T-helper 1 cell treated with Interleukin-12 subunit alpha and Interleukin-12 subunit beta and Interleukin-4 antibody, amounts not matched to agents 30 μg/mL and 1 μg/mL, for 36 hours (primary cell): ENCODE measurements around the gene FANCE.
"Not testable (repeated sequence)": the region's sequence is repeated elsewhere in the genome, so short reads cannot be mapped to it uniquely, and the experiment has no call there.

Experiments used
- H3K27ac Mint-ChIP-seq: one replicate; pipeline ENCODE4 v1.8.0; 2021; ENCODE audit warnings: mild to moderate bottlenecking, mixed read lengths
- H3K27me3 Mint-ChIP-seq: one replicate; pipeline ENCODE4 v1.8.0; 2021; ENCODE audit warnings: low read depth, mixed read lengths
- H3K36me3 Mint-ChIP-seq: one replicate; pipeline ENCODE4 v1.8.0; 2021; ENCODE audit warnings: low read depth, mixed read lengths
- H3K4me1 Mint-ChIP-seq: one replicate; pipeline ENCODE4 v1.8.0; 2021; ENCODE audit warnings: low read depth, mixed read lengths
- H3K4me3 Mint-ChIP-seq: one replicate; pipeline ENCODE4 v1.8.0; 2021; ENCODE audit warnings: mild to moderate bottlenecking, moderate library complexity, mixed read lengths
- H3K9me3 Mint-ChIP-seq: one replicate; pipeline ENCODE4 v1.8.0; 2021; ENCODE audit warnings: mixed read lengths

The FANCE gene

GRCh38 chr6:35419961-35420360, 32.2 kb upstream of the FANCE start:
- Mint-ChIP-seq H3K9me3 (no peaks in the 10 kb centered on the region), H3K4me3 (no peak overlapping the region), H3K27me3 (no peaks in the 10 kb centered on the region), H3K27ac (peak overlapping the region; percentile 80), H3K36me3 (peaks cover 23% of the 10 kb centered on the region), H3K4me1 (peaks cover 35% of the 10 kb centered on the region)

GRCh38 chr6:35425284-35425683, 26.9 kb upstream of the FANCE start:
- H3K4me3 Mint-ChIP-seq: no peak overlapping the region
- peaks cover 36% of the 10 kb centered on the region for H3K36me3 Mint-ChIP-seq
- no peak overlapping the region for H3K27ac Mint-ChIP-seq
- H3K27me3 Mint-ChIP-seq: no peaks in the 10 kb centered on the region
- peaks cover 5% of the 10 kb centered on the region for H3K4me1 Mint-ChIP-seq
- peaks cover 18% of the 10 kb centered on the region for H3K9me3 Mint-ChIP-seq

- H3K27ac Mint-ChIP-seq: no peak overlapping the region
- H3K4me1 Mint-ChIP-seq: peaks cover 3% of the 10 kb centered on the region
- H3K27me3 Mint-ChIP-seq: no peaks in the 10 kb centered on the region
- peaks cover 34% of the 10 kb centered on the region for H3K36me3 Mint-ChIP-seq
- no peak overlapping the region for H3K4me3 Mint-ChIP-seq
- peaks cover 21% of the 10 kb centered on the region for H3K9me3 Mint-ChIP-seq
These were observed 26.1 kb upstream of the FANCE start for GRCh38 chr6:35426074-35426473.

- H3K9me3 Mint-ChIP-seq: peaks cover 21% of the 10 kb centered on the region
- H3K4me3 Mint-ChIP-seq: no peak overlapping the region
- no peaks in the 10 kb centered on the region for H3K27me3 Mint-ChIP-seq
- no peak overlapping the region for H3K27ac Mint-ChIP-seq
- peaks cover 3% of the 10 kb centered on the region for H3K4me1 Mint-ChIP-seq
- peaks cover 31% of the 10 kb centered on the region for H3K36me3 Mint-ChIP-seq
These were observed 24.7 kb upstream of the FANCE start for GRCh38 chr6:35427435-35427834.

- no peak overlapping the region for H3K4me3 Mint-ChIP-seq
- H3K27ac Mint-ChIP-seq: no peak overlapping the region
- H3K36me3 Mint-ChIP-seq: peaks cover 31% of the 10 kb centered on the region
- no peaks in the 10 kb centered on the region for H3K27me3 Mint-ChIP-seq
- H3K4me1 Mint-ChIP-seq: peaks cover 3% of the 10 kb centered on the region
- peaks cover 21% of the 10 kb centered on the region for H3K9me3 Mint-ChIP-seq
These were observed 24.3 kb upstream of the FANCE start for GRCh38 chr6:35427851-35428321.

GRCh38 chr6:35428421-35429149, 23.6 kb upstream of the FANCE start:
- Mint-ChIP-seq H3K27me3 (no peaks in the 10 kb centered on the region), H3K4me1 (peaks cover 3% of the 10 kb centered on the region), H3K9me3 (peaks cover 21% of the 10 kb centered on the region), H3K4me3 (no peak overlapping the region), H3K27ac (no peak overlapping the region), H3K36me3 (peaks cover 31% of the 10 kb centered on the region)

GRCh38 chr6:35429463-35429862, 22.7 kb upstream of the FANCE start:
- Mint-ChIP-seq H3K9me3 (peaks cover 21% of the 10 kb centered on the region), H3K27me3 (no peaks in the 10 kb centered on the region), H3K27ac (no peak overlapping the region), H3K4me3 (no peak overlapping the region), H3K4me1 (peaks cover 3% of the 10 kb centered on the region), H3K36me3 (peaks cover 31% of the 10 kb centered on the region)

GRCh38 chr6:35432291-35432690, 19.8 kb upstream of the FANCE start:
- Mint-ChIP-seq H3K9me3 (peaks cover 21% of the 10 kb centered on the region), H3K27ac (no peak overlapping the region), H3K4me3 (no peak overlapping the region), H3K36me3 (peaks cover 15% of the 10 kb centered on the region), H3K27me3 (no peaks in the 10 kb centered on the region), H3K4me1 (no peaks in the 10 kb centered on the region)

GRCh38 chr6:35432702-35433101, 19.4 kb upstream of the FANCE start:
- Mint-ChIP-seq H3K36me3 (peaks cover 15% of the 10 kb centered on the region), H3K9me3 (peaks cover 21% of the 10 kb centered on the region)
- not testable (repeated sequence) for H3K4me1 Mint-ChIP-seq, H3K27ac Mint-ChIP-seq, H3K27me3 Mint-ChIP-seq, H3K4me3 Mint-ChIP-seq

GRCh38 chr6:35435074-35435837, 16.9 kb upstream of the FANCE start:
- H3K27me3 Mint-ChIP-seq: no peaks in the 10 kb centered on the region
- H3K36me3 Mint-ChIP-seq: no peaks in the 10 kb centered on the region
- peaks cover 3% of the 10 kb centered on the region for H3K9me3 Mint-ChIP-seq
- H3K4me3 Mint-ChIP-seq: no peak overlapping the region
- no peaks in the 10 kb centered on the region for H3K4me1 Mint-ChIP-seq
- no peak overlapping the region for H3K27ac Mint-ChIP-seq

GRCh38 chr6:35436071-35436857, 15.9 kb upstream of the FANCE start:
- Mint-ChIP-seq H3K27me3 (no peaks in the 10 kb centered on the region), H3K36me3 (no peaks in the 10 kb centered on the region), H3K27ac (no peak overlapping the region), H3K4me1 (no peaks in the 10 kb centered on the region), H3K4me3 (no peak overlapping the region), H3K9me3 (no peaks in the 10 kb centered on the region)

GRCh38 chr6:35438378-35439065, 13.6 kb upstream of the FANCE start:
- H3K4me1 Mint-ChIP-seq, H3K27me3 Mint-ChIP-seq, H3K9me3 Mint-ChIP-seq, H3K27ac Mint-ChIP-seq, H3K4me3 Mint-ChIP-seq, H3K36me3 Mint-ChIP-seq: not testable (repeated sequence)

GRCh38 chr6:35439308-35439707, 12.8 kb upstream of the FANCE start:
- Mint-ChIP-seq H3K27ac (no peak overlapping the region), H3K36me3 (no peaks in the 10 kb centered on the region), H3K4me3 (no peak overlapping the region), H3K27me3 (no peaks in the 10 kb centered on the region), H3K9me3 (no peaks in the 10 kb centered on the region), H3K4me1 (no peaks in the 10 kb centered on the region)

GRCh38 chr6:35441205-35441604, 10.9 kb upstream of the FANCE start:
- Mint-ChIP-seq H3K27me3 (no peaks in the 10 kb centered on the region), H3K4me1 (peaks cover 9% of the 10 kb centered on the region), H3K27ac (no peak overlapping the region), H3K9me3 (no peaks in the 10 kb centered on the region), H3K36me3 (no peaks in the 10 kb centered on the region), H3K4me3 (no peak overlapping the region)
